Stimulated activated CD4-positive, alpha-beta T cell treated with anti-CD3 and anti-CD28 coated beads, Interleukin-2, amount 100 ng/mL, for 24 hours (primary cell): ENCODE data around the gene IFNA7.
A peak's percentile ranks its signal among the peaks of the same experiment; 100 is the strongest.
"Not testable (repeated sequence)": the region's sequence is repeated elsewhere in the genome, so short reads cannot be mapped to it uniquely, and the experiment has no call there.

Experiments used
- DNase-seq, 2 donors: peaks; one replicate each; pipeline ENCODE4 v3.0.0-alpha.2; 2020

IFNA7 gene

GRCh38 chr9:21174671-21175070 is 27.3 kb downstream of the IFNA7 start:
- no peak for DNase-seq

- DNase-seq: no peak
Observed at GRCh38 chr9:21172156-21172555, 29.8 kb downstream of the IFNA7 start.

GRCh38 chr9:21171351-21171750 is 30.7 kb downstream of the IFNA7 start:
- DNase-seq: no peak

- DNase-seq: not testable (repeated sequence)
Observed at GRCh38 chr9:21166560-21166959, 35.4 kb downstream of the IFNA7 start, which contains the start of gene IFNA21. TSS of gene IFNA21 (minus strand) at chr9:21166660. CDS start at chr9:21166612, 48 bp downstream.

GRCh38 chr9:21165516-21165915 is 36.5 kb downstream of the IFNA7 start:
- DNase-seq: no peak

GRCh38 chr9:21160178-21160577 is 41.8 kb downstream of the IFNA7 start:
- DNase-seq: peak in 1 of 2 donors; percentile 7

- no peak for DNase-seq
Observed at GRCh38 chr9:21155501-21155900, 46.5 kb downstream of the IFNA7 start.

GRCh38 chr9:21154018-21154608 is 47.9 kb downstream of the IFNA7 start:
- no peak for DNase-seq

GRCh38 chr9:21153336-21154017 is 48.5 kb downstream of the IFNA7 start:
- DNase-seq: no peak
